ENCODE measurements around the gene OR10A4. TPM values are rescaled to one million over a fixed set of nuclear protein-coding genes. Genes with fewer than 3 reads are reported as not detected.

Gene OR10A4
- total RNA-seq (not detected in 2 replicates), polyA plus RNA-seq (not detected in 2 replicates), polyA minus RNA-seq (not detected in 2 replicates), Bru-seq, nascent RNA (not detected), BruChase-seq, experiment 1, labeled RNA remaining after a 6-hour chase (not detected), BruChase-seq, experiment 2, labeled RNA remaining after a 2-hour chase (not detected)
- polyA plus RNA-seq (2011; cell fraction: cytosol; rRNA removed), result not detected in 2 replicates
- not detected in 2 replicates for polyA plus RNA-seq (2011; cell fraction: nucleus; rRNA removed)
- polyA plus RNA-seq (2012), result not detected in 2 replicates
- polyA minus RNA-seq (2011; cell fraction: cytosol; rRNA and poly(A)+ RNA removed), result not detected
- polyA minus RNA-seq (2011; cell fraction: nucleus; rRNA and poly(A)+ RNA removed), result not detected in 2 replicates
- long read RNA-seq, result 0 reads

DNA sequence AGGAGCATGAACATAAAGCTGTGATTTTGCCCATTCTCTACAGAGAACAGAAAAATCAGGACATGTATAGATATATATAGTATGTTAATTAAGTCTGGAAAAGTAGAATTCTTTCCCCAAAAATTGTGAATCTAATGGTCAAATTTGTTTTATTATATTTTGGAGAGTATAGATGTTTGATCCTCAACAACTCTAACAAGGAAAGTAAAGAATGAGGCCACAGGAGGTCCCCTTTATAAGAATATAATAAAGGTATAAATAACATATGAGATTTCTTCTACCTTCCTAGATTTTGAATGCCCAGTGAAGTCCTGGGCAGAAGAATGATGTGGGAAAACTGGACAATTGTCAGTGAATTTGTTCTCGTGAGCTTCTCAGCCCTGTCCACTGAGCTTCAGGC, at the start of gene OR10A4:
Gene OR10A4 (plus strand): TSS at position 301 of the 400 bp plus-strand sequence. CDS start 23 bp downstream, at position 324.
- peaks cover 0 to 3% of the 10 kb centered on the region in 2 experiments for H3K27me3 ChIP-seq (ENCODE audit: control insufficient read depth in 2 of 2, insufficient read depth in 2 of 2, low read length in 2 of 2)
- H3K9me1 ChIP-seq (replicated peaks; ENCODE audit: control insufficient read depth, extremely low read depth, insufficient read depth, low read length), result no peaks in the 10 kb centered on the region
- dilution Hi-C loops (cut with MboI; ENCODE audit: extremely low pct_ligation_motif_present, low sequenced_read_pairs), result no loop called here
- TF ChIP-seq FOS (IDR thresholded peaks at IDR 0.05; ENCODE audit: borderline replicate concordance, insufficient read depth, low read length) (no peak), JUN (IDR thresholded peaks at IDR 0.05; ENCODE audit: borderline replicate concordance, insufficient read depth, insufficient read length, low read depth) (no peak), POLR2A (IDR thresholded peaks at IDR 0.05; ENCODE audit: low read depth, low read length) (no peak), POLR2AphosphoS5 (IDR thresholded peaks at IDR 0.05; ENCODE audit: insufficient read depth, low read depth, low read length) (no peak), EZH2 (IDR thresholded peaks at IDR 0.05; ENCODE audit: borderline replicate concordance, low read depth, low read length, severe bottlenecking) (no peak), CTCF (IDR thresholded peaks at IDR 0.05; ENCODE audit: extremely low read depth in 1 of 2, insufficient read depth in 1 of 2, low read depth in 1 of 2, low read length in 2 of 2) (no peak), GATA2 (IDR thresholded peaks at IDR 0.05; ENCODE audit: insufficient read depth, insufficient read length, low read depth, low read length) (no peak), MAX (IDR thresholded peaks at IDR 0.05; ENCODE audit: insufficient read depth, insufficient read length) (no peak), MYC (IDR thresholded peaks at IDR 0.05; ENCODE audit: low read depth, low read length) (no peak)
- DNase-seq (ENCODE audit: low read depth, low spot score), result no peak
- H3K4me2 ChIP-seq (ENCODE audit: insufficient read depth, low read length), result no peak within 1 kb of the TSS
- no peaks in the 10 kb centered on the region for H3K36me3 ChIP-seq (ENCODE audit: control insufficient read depth in 2 of 2, extremely low read depth in 1 of 2, insufficient read depth in 2 of 2, low read length in 2 of 2)
- no TSS peak for BruUV-seq (replicated peaks)
- no peak within 1 kb of the TSS for H3K9ac ChIP-seq (replicated peaks; ENCODE audit: extremely low read depth, insufficient read depth, low read length)
- CTCF ChIA-PET, result interaction anchor here (1.1 to 1.2 kb wide), 2 partner anchors 19 to 20 kb away, joined by 3 read pairs; no protein-coding TSS in a partner anchor
- no peaks in the 10 kb centered on the region for H3K79me2 ChIP-seq (ENCODE audit: control insufficient read depth, insufficient read depth, low read length)
- no peak within 1 kb of the TSS for H3K4me3 ChIP-seq (replicated peaks in 1 of 3; ENCODE audit: insufficient read depth in 1 of 3, low read depth in 1 of 3, low read length in 3 of 3)
- H3K27ac ChIP-seq (ENCODE audit: insufficient read depth, low read depth, low read length), result no peak within 1 kb of the TSS
- POLR2A ChIA-PET, result no interaction called here
- intact Hi-C loops (cut with micrococcal nuclease), result no loop called here
- FAIRE-seq, result no peak
- H4K20me1 ChIP-seq (replicated peaks; ENCODE audit: control insufficient read depth, extremely low read depth, insufficient read depth, low read length), result no peaks in the 10 kb centered on the region
- no peaks in the 10 kb centered on the region for H3K9me3 ChIP-seq (replicated peaks; ENCODE audit: control insufficient read depth, insufficient read depth, low read length)
- H3K4me1 ChIP-seq (ENCODE audit: control insufficient read depth, extremely low read depth, insufficient read depth, low read length), result no peaks in the 10 kb centered on the region
- H2AFZ ChIP-seq (ENCODE audit: low read depth, low read length), result no peak within 1 kb of the TSS
